DOHH2 (cell line): Measurements from ENCODE around the gene ELF5.

ENCODE experiments used
- H3F3A ChIP-seq: fragments of 200-600 bp; sonication (generic), shearing (Covaris generic); 2 replicates; pipeline ENCODE4 v1.6.0; 2016; ENCODE audit warnings: antibody characterized with exemption, mild to moderate bottlenecking; ENCODE audit not compliant: control insufficient read depth, insufficient read depth
- H3K27ac ChIP-seq: fragments of 200-600 bp; sonication (generic); 2 replicates; pipeline ENCODE4 v1.5.1; 2014; ENCODE audit warnings: low read depth, mild to moderate bottlenecking, low read length, moderate library complexity
- H3K27me3 ChIP-seq: fragments of 200-600 bp; sonication (generic); 2 replicates; pipeline ENCODE4 v1.6.1; 2014; ENCODE audit warnings: mild to moderate bottlenecking, low read length, mixed read lengths; ENCODE audit not compliant: control insufficient read depth
- H3K36me3 ChIP-seq: fragments of 200-600 bp; sonication (generic); 2 replicates; pipeline ENCODE4 v1.6.1; 2014; ENCODE audit warnings: mild to moderate bottlenecking, low read length, moderate library complexity, mixed read lengths; ENCODE audit not compliant: control insufficient read depth
- H3K4me1 ChIP-seq: fragments of 200-600 bp; sonication (generic); 2 replicates; pipeline ENCODE4 v1.6.1; 2014; ENCODE audit warnings: mild to moderate bottlenecking, low read length, mixed read lengths; ENCODE audit not compliant: control insufficient read depth
- H3K4me2 ChIP-seq: fragments of 200-600 bp; sonication (generic); 2 replicates; pipeline ENCODE4 v1.6.0; 2014; ENCODE audit warnings: mild to moderate bottlenecking, low read length, moderate library complexity
- H3K4me3 ChIP-seq: fragments of 200-600 bp; sonication (generic); 2 replicates; pipeline ENCODE4 v1.5.1; 2014; ENCODE audit warnings: mild to moderate bottlenecking, low read length, mixed read lengths
- H3K79me2 ChIP-seq: fragments of 200-600 bp; sonication (generic); 2 replicates; pipeline ENCODE4 v1.6.1; 2014; ENCODE audit warnings: mild to moderate bottlenecking, low read length, mixed read lengths; ENCODE audit not compliant: control insufficient read depth
- H3K9me2 ChIP-seq: fragments of 200-600 bp; sonication (generic); replicated peaks from 2 replicates; pipeline ENCODE4 v1.6.1; 2014; ENCODE audit warnings: mild to moderate bottlenecking, low read length, mixed read lengths; ENCODE audit not compliant: control insufficient read depth
- H3K9me3 ChIP-seq: fragments of 200-600 bp; sonication (generic); 2 replicates; pipeline ENCODE4 v1.6.1; 2014; ENCODE audit warnings: antibody characterized with exemption, low read length, mixed read lengths; ENCODE audit not compliant: control insufficient read depth, insufficient read depth
- H4K20me1 ChIP-seq: fragments of 200-600 bp; sonication (generic); 2 replicates; pipeline ENCODE4 v1.6.0; 2014; ENCODE audit warnings: low read depth, mild to moderate bottlenecking, antibody characterized with exemption, low read length, moderate library complexity; ENCODE audit not compliant: control insufficient read depth, insufficient read depth
- EZH2phosphoT487 ChIP-seq: fragments of 200-600 bp; sonication (generic); IDR thresholded peaks from 2 replicates; pipeline ENCODE4 v1.6.1; 2017; ENCODE audit warnings: borderline replicate concordance, mild to moderate bottlenecking, antibody characterized with exemption, low read length, moderate library complexity, mixed read lengths
- TF ChIP-seq, protein P1 (sequence below): fragments of 200-600 bp; sonication (generic); IDR thresholded peaks from one replicate; pipeline ENCODE4 v1.5.1; 2014; ENCODE audit warnings: antibody characterized with exemption, mild to moderate bottlenecking, low read depth, low read length; ENCODE audit not compliant: poor library complexity, severe bottlenecking

The ELF5 gene

DNA sequence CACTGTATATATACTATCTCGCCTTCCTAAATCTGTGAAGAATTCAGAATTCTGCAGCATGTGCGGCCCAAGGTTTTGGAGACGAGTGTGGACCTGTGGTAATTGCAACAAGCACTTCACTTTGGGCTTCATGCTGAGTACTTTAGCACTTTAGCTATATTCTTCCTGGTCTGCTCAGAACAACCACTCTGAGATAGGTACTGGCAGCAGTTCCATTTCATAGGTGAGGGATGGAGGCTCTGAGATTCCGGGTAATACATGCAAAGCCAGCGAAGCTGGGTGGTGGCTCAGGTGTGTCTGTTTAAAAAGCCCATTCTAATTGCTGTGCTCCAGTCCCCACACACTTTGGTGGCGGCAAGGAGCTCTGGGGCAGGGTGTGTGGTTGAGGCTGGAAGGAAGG is 6.4 kb downstream of the ELF5 start:
- TF ChIP-seq, protein P1, sequence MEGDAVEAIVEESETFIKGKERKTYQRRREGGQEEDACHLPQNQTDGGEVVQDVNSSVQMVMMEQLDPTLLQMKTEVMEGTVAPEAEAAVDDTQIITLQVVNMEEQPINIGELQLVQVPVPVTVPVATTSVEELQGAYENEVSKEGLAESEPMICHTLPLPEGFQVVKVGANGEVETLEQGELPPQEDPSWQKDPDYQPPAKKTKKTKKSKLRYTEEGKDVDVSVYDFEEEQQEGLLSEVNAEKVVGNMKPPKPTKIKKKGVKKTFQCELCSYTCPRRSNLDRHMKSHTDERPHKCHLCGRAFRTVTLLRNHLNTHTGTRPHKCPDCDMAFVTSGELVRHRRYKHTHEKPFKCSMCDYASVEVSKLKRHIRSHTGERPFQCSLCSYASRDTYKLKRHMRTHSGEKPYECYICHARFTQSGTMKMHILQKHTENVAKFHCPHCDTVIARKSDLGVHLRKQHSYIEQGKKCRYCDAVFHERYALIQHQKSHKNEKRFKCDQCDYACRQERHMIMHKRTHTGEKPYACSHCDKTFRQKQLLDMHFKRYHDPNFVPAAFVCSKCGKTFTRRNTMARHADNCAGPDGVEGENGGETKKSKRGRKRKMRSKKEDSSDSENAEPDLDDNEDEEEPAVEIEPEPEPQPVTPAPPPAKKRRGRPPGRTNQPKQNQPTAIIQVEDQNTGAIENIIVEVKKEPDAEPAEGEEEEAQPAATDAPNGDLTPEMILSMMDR, result no peak
- no peak for TF ChIP-seq EZH2phosphoT487
- Histone ChIP-seq H3K27ac (no peak overlapping the region), H3K4me2 (no peak overlapping the region), H3K27me3 (no peaks in the 10 kb centered on the region), H3K4me1 (no peaks in the 10 kb centered on the region), H3K79me2 (no peaks in the 10 kb centered on the region), H3K9me3 (no peaks in the 10 kb centered on the region), H3F3A (no peaks in the 10 kb centered on the region), H3K4me3 (no peak overlapping the region), H4K20me1 (no peaks in the 10 kb centered on the region), H3K9me2 (no peaks in the 10 kb centered on the region), H3K36me3 (no peaks in the 10 kb centered on the region)

DNA sequence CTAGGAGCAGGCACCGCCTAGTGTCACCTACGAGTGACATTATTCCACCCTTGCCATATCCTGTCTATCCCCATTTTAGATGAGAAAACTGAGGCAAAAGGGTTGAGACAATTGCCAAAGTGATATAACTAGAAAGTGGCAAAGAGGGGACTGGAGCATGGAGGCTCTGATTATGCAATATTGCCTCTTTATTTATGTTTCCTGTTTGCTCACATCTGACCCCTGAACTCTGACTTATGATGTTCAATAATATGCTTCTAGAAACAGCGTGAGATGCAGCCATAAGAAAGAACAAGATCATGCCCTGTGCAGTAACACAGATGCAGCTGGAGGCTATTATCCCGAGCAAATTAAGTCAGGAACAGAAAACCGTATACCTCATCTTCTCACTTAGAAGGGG is 7.7 kb downstream of the ELF5 start:
- Histone ChIP-seq H3K4me2 (no peak overlapping the region), H3K9me2 (no peaks in the 10 kb centered on the region), H3K27ac (no peak overlapping the region)

DNA sequence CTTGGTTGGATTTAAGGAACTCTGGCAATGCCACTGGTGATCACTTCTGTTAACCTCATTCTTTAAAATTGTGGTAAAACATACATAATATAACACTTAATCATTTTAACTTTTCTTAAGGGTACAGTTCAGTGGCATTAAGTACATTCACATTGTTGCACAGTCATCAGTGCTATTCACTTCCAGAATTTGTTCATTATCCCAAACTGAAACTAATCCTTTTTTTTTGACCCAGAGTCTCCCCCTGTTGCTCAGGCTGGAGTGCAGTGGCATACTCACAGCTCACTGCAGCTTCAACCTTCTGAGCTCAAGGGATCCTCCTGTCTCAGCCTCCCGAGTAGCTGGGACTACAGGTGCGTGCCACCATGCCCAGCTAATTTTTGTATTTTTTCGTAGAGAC is 10.6 kb downstream of the ELF5 start:
- no peak overlapping the region for H3K4me2 ChIP-seq
- no peak overlapping the region for H3K27ac ChIP-seq

More for the DNA sequence above, 7.7 kb downstream of the ELF5 start:
- no peaks in the 10 kb centered on the region for H3K36me3 ChIP-seq
- no peaks in the 10 kb centered on the region for H3K9me3 ChIP-seq
- H4K20me1 ChIP-seq, result no peaks in the 10 kb centered on the region
- H3F3A ChIP-seq, result no peaks in the 10 kb centered on the region
- no peak overlapping the region for H3K4me3 ChIP-seq
- H3K4me1 ChIP-seq, result no peaks in the 10 kb centered on the region
- H3K79me2 ChIP-seq, result no peaks in the 10 kb centered on the region
- TF ChIP-seq EZH2phosphoT487, result no peak
- TF ChIP-seq, protein P1, result no peak
- H3K27me3 ChIP-seq, result peaks cover 2% of the 10 kb centered on the region; the same call in 1 of the 2 replicates

More for the DNA sequence above, 10.6 kb downstream of the ELF5 start:
- H3K79me2 ChIP-seq, result no peaks in the 10 kb centered on the region
- no peaks in the 10 kb centered on the region for H4K20me1 ChIP-seq
- no peak for TF ChIP-seq EZH2phosphoT487
- TF ChIP-seq, protein P1, result no peak
- no peaks in the 10 kb centered on the region for H3K36me3 ChIP-seq
- H3K27me3 ChIP-seq, result peaks cover 11% of the 10 kb centered on the region; the same call in 1 of the 2 replicates
- H3K4me3 ChIP-seq, result no peak overlapping the region
- no peaks in the 10 kb centered on the region for H3K4me1 ChIP-seq
- H3K9me2 ChIP-seq, result no peaks in the 10 kb centered on the region
- no peaks in the 10 kb centered on the region for H3K9me3 ChIP-seq
- H3F3A ChIP-seq, result no peaks in the 10 kb centered on the region
